ENCODE results near the gene ZCCHC17.

DNA sequence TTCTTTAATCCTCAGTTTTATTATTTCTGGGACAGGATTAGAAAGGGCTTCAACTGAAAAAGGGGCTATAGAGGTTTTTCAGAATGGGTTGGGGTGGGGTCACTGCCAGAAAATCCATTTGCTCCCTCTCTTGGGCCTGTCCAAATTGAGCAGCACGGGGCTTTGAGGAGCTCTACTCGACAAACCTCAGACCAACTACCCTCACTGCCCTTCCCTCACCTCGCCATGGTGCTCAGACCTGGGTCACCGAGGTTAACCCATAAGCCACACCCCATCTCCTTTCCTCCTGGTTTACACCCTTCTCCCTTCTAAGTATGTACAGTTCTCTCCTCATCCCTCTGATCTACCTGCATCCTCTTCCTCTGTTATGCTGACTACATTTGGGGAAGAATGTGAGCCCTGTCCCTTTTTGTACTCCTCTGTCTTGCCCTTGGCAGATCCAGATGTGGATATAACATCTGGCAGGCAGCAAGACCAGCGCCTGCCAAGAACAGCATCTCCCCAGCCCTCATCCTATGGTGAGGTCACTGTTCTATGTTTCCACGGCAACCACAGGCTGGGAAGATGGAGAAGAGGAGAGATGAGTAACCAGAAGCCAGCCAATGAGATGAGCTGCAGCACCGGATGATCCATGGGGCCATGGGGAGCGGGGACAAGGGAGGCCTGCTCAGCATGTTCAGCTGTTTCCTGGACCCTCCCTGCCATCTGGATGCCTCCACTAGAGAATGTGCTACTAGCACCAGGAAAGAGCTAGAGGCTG is 79.7 kb downstream of the ZCCHC17 start:
- no peak for TF ChIP-seq POLR2A (IDR thresholded peaks at IDR 0.05)
- TF ChIP-seq POLR2AphosphoS5 (IDR thresholded peaks at IDR 0.05; ENCODE audit: insufficient read depth in 1 of 2, low read depth in 1 of 2), result no peak
- TF ChIP-seq, protein P1, sequence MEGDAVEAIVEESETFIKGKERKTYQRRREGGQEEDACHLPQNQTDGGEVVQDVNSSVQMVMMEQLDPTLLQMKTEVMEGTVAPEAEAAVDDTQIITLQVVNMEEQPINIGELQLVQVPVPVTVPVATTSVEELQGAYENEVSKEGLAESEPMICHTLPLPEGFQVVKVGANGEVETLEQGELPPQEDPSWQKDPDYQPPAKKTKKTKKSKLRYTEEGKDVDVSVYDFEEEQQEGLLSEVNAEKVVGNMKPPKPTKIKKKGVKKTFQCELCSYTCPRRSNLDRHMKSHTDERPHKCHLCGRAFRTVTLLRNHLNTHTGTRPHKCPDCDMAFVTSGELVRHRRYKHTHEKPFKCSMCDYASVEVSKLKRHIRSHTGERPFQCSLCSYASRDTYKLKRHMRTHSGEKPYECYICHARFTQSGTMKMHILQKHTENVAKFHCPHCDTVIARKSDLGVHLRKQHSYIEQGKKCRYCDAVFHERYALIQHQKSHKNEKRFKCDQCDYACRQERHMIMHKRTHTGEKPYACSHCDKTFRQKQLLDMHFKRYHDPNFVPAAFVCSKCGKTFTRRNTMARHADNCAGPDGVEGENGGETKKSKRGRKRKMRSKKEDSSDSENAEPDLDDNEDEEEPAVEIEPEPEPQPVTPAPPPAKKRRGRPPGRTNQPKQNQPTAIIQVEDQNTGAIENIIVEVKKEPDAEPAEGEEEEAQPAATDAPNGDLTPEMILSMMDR (IDR thresholded peaks at IDR 0.05), result no peak

Data from vagina (tissue), 2 donors.